ENCODE data around the gene TNRC6C. TPM values are rescaled to one million over a fixed set of nuclear protein-coding genes. Genes with fewer than 3 reads are reported as not detected.

Gene TNRC6C
- total and polyA plus RNA-seq, 9 of the 15 experiments (the other 6 are each of a cell fraction or from before 2014, with no cell fraction given) = 0.20 to 4.9 (median 2.3) TPM

DNA sequence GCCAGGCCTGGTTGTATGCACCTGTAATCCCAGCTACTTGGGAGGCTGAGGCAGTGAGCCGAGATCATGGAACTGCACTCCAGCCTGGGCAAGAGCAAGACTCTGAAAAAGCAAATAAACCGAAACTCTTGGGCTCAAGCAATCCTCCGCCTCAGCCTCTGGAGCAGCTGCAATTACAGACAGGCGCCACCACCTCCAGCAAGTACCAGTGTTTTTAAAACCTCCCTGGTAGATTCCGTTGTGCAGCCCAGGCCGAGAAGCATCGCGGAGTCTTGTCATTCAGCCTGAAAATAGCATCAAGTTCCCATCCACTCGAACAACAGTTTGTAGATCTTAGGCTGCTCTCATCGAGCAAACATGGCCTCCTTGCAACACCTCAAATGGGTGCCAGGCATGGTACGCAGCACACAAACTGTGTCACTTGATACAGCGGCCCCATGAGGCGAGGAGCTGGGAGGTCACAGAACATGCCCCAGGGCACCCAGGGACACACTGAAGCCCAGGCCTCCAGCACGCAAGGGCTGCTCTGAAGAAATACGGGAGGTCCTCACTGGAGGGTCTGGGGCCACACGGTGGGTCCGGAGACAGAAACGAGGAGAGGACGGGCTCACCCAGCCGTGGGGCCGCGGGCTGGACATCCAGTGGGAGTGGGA, 152.0 kb downstream of the TNRC6C start (continued):
- TF ChIP-seq MAX (CRISPR knock-in tag; IDR thresholded peaks at IDR 0.05) = no peak
- TF ChIP-seq KLF6 (CRISPR knock-in tag; IDR thresholded peaks at IDR 0.05; ENCODE audit: borderline replicate concordance) = no peak
- TF ChIP-seq RBM22 (IDR thresholded peaks at IDR 0.05; ENCODE audit: low read depth, low read length, poor library complexity, severe bottlenecking) = peak; percentile 18
- no peak for TF ChIP-seq ZKSCAN8 (CRISPR knock-in tag; IDR thresholded peaks at IDR 0.05)
- TF ChIP-seq ZBED1 (IDR thresholded peaks at IDR 0.05) = no peak
- TF ChIP-seq, protein P1, sequence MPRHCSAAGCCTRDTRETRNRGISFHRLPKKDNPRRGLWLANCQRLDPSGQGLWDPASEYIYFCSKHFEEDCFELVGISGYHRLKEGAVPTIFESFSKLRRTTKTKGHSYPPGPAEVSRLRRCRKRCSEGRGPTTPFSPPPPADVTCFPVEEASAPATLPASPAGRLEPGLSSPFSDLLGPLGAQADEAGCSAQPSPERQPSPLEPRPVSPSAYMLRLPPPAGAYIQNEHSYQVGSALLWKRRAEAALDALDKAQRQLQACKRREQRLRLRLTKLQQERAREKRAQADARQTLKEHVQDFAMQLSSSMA (CRISPR knock-in tag; IDR thresholded peaks at IDR 0.05) = no peak

DNA sequence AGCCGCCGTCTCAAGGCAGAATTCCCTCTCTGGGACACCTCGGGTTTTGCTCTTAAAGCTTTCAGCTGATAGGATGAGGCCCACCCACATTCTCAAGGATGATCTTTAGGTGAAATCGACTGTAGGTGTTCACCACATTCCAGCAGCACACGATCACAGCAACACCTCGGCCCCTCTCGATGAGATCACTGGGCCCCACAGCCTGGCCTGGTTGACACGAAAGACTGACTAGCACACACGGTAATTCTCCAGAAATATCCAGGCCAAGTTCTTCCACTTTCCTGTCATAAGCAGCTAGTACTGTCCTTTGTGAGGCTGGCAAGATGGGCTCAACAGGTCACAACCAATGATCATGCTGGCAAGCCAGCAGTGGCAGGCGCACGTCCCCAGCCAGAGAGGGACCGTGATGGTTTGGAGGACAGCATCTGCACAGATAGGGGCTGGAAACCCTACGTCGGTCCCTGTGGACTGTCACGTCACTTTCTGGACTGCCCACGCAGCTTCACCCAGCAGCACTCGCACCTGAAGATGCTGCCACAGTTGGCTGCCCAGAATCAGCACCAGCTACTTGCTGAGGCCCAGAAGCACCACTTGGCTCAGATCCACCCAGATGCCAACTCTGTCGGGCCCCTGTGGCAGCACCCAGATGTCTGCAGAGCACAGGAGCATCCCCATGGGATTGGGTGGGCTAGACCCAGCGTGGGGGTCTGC, 152.7 kb downstream of the TNRC6C start:
- TF ChIP-seq KAT7 (CRISPR knock-in tag; IDR thresholded peaks at IDR 0.05; ENCODE audit: borderline replicate concordance) (no peak), POLR2AphosphoS2 (IDR thresholded peaks at IDR 0.05; ENCODE audit: low read length) (peak; percentile 37; the same call in 1 of the 2 replicates), HNRNPLL (IDR thresholded peaks at IDR 0.05; ENCODE audit: low read depth, low read length, poor library complexity, severe bottlenecking) (no peak), NR1H2 (CRISPR knock-in tag; IDR thresholded peaks at IDR 0.05) (no peak), POLR2A (conservative IDR thresholded peaks at IDR 0.05) (peak; percentile 15; the same call in 1 of the 2 replicates), SUPT5H (IDR thresholded peaks at IDR 0.05) (0 out of 2 replicates have a peak, but pooled peaks have one; percentile 3)
- TF ChIP-seq, protein P2, sequence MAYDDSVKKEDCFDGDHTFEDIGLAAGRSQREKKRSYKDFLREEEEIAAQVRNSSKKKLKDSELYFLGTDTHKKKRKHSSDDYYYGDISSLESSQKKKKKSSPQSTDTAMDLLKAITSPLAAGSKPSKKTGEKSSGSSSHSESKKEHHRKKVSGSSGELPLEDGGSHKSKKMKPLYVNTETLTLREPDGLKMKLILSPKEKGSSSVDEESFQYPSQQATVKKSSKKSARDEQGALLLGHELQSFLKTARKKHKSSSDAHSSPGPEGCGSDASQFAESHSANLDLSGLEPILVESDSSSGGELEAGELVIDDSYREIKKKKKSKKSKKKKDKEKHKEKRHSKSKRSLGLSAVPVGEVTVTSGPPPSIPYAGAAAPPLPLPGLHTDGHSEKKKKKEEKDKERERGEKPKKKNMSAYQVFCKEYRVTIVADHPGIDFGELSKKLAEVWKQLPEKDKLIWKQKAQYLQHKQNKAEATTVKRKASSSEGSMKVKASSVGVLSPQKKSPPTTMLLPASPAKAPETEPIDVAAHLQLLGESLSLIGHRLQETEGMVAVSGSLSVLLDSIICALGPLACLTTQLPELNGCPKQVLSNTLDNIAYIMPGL (CRISPR knock-in tag; IDR thresholded peaks at IDR 0.05) = no peak
- Histone ChIP-seq H3K4me1 (replicated peaks in 1 of 2; ENCODE audit: control insufficient read depth in 2 of 2, insufficient read depth in 2 of 2, low read length in 2 of 2) (peaks cover 0 to 44% of the 10 kb centered on the region in 2 experiments; a peak in 2 of 5 replicates), H3K4me2 (ENCODE audit: insufficient read depth, low read length) (no peak overlapping the region), H3K4me3 (no peak overlapping the region), H3K9me3 (replicated peaks; ENCODE audit: control insufficient read depth, insufficient read depth, low read depth, low read length) (no peaks in the 10 kb centered on the region), H3K36me3 (ENCODE audit: control insufficient read depth, insufficient read depth, low read length) (peaks cover 81% of the 10 kb centered on the region), H3K27me3 (ENCODE audit: control insufficient read depth in 2 of 2, insufficient read depth in 2 of 2, low read length in 2 of 2) (no peaks in the 10 kb centered on the region), H2AFZ (ENCODE audit: low read depth, low read length) (no peak overlapping the region), H3K79me2 (ENCODE audit: control insufficient read depth, insufficient read depth, low read length) (peaks cover 13% of the 10 kb centered on the region; the same call in 2 of the 3 replicates), H3K9me1 (ENCODE audit: control insufficient read depth, insufficient read depth, low read length) (no peaks in the 10 kb centered on the region), H3K9ac (ENCODE audit: insufficient read depth in 1 of 2, low read depth in 2 of 2, low read length in 2 of 2) (peak overlapping the region in 1 of 2 experiments; percentile 64; a peak in 1 of 4 replicates), H4K20me1 (replicated peaks; ENCODE audit: control insufficient read depth, insufficient read depth, low read length) (peaks cover 16% of the 10 kb centered on the region), H3K27ac (ENCODE audit: extremely low read depth, low read depth, low read length) (no peak overlapping the region)
- WGBS (ENCODE audit: insufficient coverage, low coverage, missing lambda C conversion rate) = 93% methylated on average over 19 of the region's 19 CpGs
- in situ Hi-C loops (cut with MboI) = loop anchor here (5.0 kb wide), 1 partner anchor 61 kb away; no protein-coding TSS in a partner anchor
- DNase-seq (ENCODE audit: extremely low read depth in 1 of 4, low spot score in 3 of 4) (no peak), ATAC-seq (no peak), FAIRE-seq (no peak)
- CTCF ChIA-PET (ENCODE audit: low intra/inter-chr PET ratio) = interaction anchor here (2.4 kb wide), 1 partner anchor 65 kb away, joined by 34 read pairs; no protein-coding TSS in a partner anchor
- BruUV-seq (replicated peaks) = no TSS peak
- POLR2A ChIA-PET = interaction anchor here (0.5 to 1.8 kb wide), 6 partner anchors 9 to 401 kb away, joined by 3 to 6 read pairs (median 3); partner anchors contain the start of genes AFMID, TK1 and TMC6
- intact Hi-C loops (cut with micrococcal nuclease) = no loop called here
